ENCODE data around the gene GADL1.

Gene GADL1

GRCh38 chr3:30698549-30698948 is 195.9 kb downstream of the GADL1 start:
- Histone ChIP-seq H3K27ac (ENCODE audit: extremely low read depth, low read depth, low read length) (no peak overlapping the region), H3K36me3 (ENCODE audit: control insufficient read depth in 2 of 2, insufficient read depth in 1 of 2, low read length in 2 of 2) (peaks cover 0 to 13% of the 10 kb centered on the region in 2 experiments; a peak in 1 of 3 replicates), H3K9me3 (ENCODE audit: control insufficient read depth, insufficient read depth, low read depth, low read length) (no peaks in the 10 kb centered on the region), H3K4me3 (ENCODE audit: low read depth, low read length) (no peak overlapping the region), H3K4me1 (ENCODE audit: control insufficient read depth, insufficient read depth, low read length) (no peaks in the 10 kb centered on the region)
- POLR2A ChIA-PET, result no interaction called here
- CTCF ChIA-PET, result interaction anchor here (0.6 kb wide), 1 partner anchor 72 kb away, joined by 3 read pairs; no protein-coding TSS in a partner anchor
- TF ChIP-seq ZBTB21 (tag by site-specific recombination; IDR thresholded peaks at IDR 0.05), result no peak

- Histone ChIP-seq H3K27ac (ENCODE audit: extremely low read depth, low read depth, low read length) (no peak overlapping the region), H3K4me1 (ENCODE audit: control insufficient read depth, insufficient read depth, low read length) (no peaks in the 10 kb centered on the region), H3K36me3 (ENCODE audit: control insufficient read depth in 2 of 2, insufficient read depth in 1 of 2, low read length in 2 of 2) (peaks cover 0 to 24% of the 10 kb centered on the region in 2 experiments; a peak in 1 of 3 replicates), H3K9me3 (ENCODE audit: control insufficient read depth, insufficient read depth, low read depth, low read length) (no peaks in the 10 kb centered on the region), H3K4me3 (ENCODE audit: low read depth, low read length) (no peak overlapping the region)
- TF ChIP-seq ZNF580 (tag by site-specific recombination; IDR thresholded peaks at IDR 0.05) (no peak), ZSCAN4 (tag by site-specific recombination; IDR thresholded peaks at IDR 0.05) (peak; percentile 66; the same call in 1 of the 2 replicates)
- CTCF ChIA-PET, result interaction anchor here (0.7 kb wide), 3 partner anchors 498 to 1141 kb away, joined by 3 to 6 read pairs (median 5); no protein-coding TSS in a partner anchor
- POLR2A ChIA-PET, result no interaction called here
Measured at GRCh38 chr3:30696896-30697295, 197.6 kb downstream of the GADL1 start.

GRCh38 chr3:30696403-30696819 is 198.1 kb downstream of the GADL1 start:
- peaks cover 0 to 26% of the 10 kb centered on the region in 2 experiments; a peak in 1 of 3 replicates for H3K36me3 ChIP-seq (ENCODE audit: control insufficient read depth in 2 of 2, insufficient read depth in 1 of 2, low read length in 2 of 2)
- ChIA-PET POLR2A (no interaction called here), CTCF (interaction anchor here (0.7 to 0.9 kb wide), 3 partner anchors 17 to 506 kb away, joined by 3 to 5 read pairs (median 3); no protein-coding TSS in a partner anchor)
- TF ChIP-seq ZNF426 (tag by site-specific recombination; IDR thresholded peaks at IDR 0.05) (no peak), ZNF112 (tag by site-specific recombination; IDR thresholded peaks at IDR 0.05) (no peak)
- no peak overlapping the region for H3K4me3 ChIP-seq (ENCODE audit: low read depth, low read length)
- H3K9me3 ChIP-seq (ENCODE audit: control insufficient read depth, insufficient read depth, low read depth, low read length), result no peaks in the 10 kb centered on the region
- no peaks in the 10 kb centered on the region for H3K4me1 ChIP-seq (ENCODE audit: control insufficient read depth, insufficient read depth, low read length)
- no peak overlapping the region for H3K27ac ChIP-seq (ENCODE audit: extremely low read depth, low read depth, low read length)

- Histone ChIP-seq H3K4me3 (ENCODE audit: low read depth, low read length) (no peak overlapping the region), H3K4me1 (ENCODE audit: control insufficient read depth, insufficient read depth, low read length) (no peaks in the 10 kb centered on the region), H3K27ac (ENCODE audit: extremely low read depth, low read depth, low read length) (no peak overlapping the region), H3K9me3 (ENCODE audit: control insufficient read depth, insufficient read depth, low read depth, low read length) (no peaks in the 10 kb centered on the region), H3K36me3 (ENCODE audit: control insufficient read depth in 2 of 2, insufficient read depth in 1 of 2, low read length in 2 of 2) (peaks cover 0 to 35% of the 10 kb centered on the region in 2 experiments; a peak in 1 of 3 replicates)
- POLR2A ChIA-PET, result no interaction called here
- CTCF ChIA-PET, result interaction anchor here (0.6 to 0.9 kb wide), 2 partner anchors 16 to 132 kb away, joined by 3 read pairs; no protein-coding TSS in a partner anchor
- TF ChIP-seq TCF7L2 (IDR thresholded peaks at IDR 0.05; ENCODE audit: borderline replicate concordance, low read depth, low read length) (no peak), ZFP69B (tag by site-specific recombination; IDR thresholded peaks at IDR 0.05) (no peak), ZNF513 (tag by site-specific recombination; IDR thresholded peaks at IDR 0.05) (no peak), ZBTB20 (tag by site-specific recombination; IDR thresholded peaks at IDR 0.05) (no peak), ZNF704 (tag by site-specific recombination; IDR thresholded peaks at IDR 0.05) (no peak), ZNF664 (tag by site-specific recombination; IDR thresholded peaks at IDR 0.05) (no peak), RBAK (tag by site-specific recombination; IDR thresholded peaks at IDR 0.05) (no peak), ZNF26 (tag by site-specific recombination; IDR thresholded peaks at IDR 0.05) (no peak)
Measured at GRCh38 chr3:30695302-30696061, 199.0 kb downstream of the GADL1 start.
